Activated T-helper 1 cell treated with anti-CD3 and anti-CD28 coated beads, Interleukin-12 subunit alpha, Interleukin-12 subunit beta, Interleukin-2, Interleukin-4 antibody, amounts not matched to agents 30 ng/mL and 10 ng/mL and 1 ng/mL, durations not matched to agents 14 hours and 24 hours and 36 hours (primary cell): ENCODE data around the gene PRTN3. TPM values are rescaled to one million over a fixed set of nuclear protein-coding genes. Genes with fewer than 3 reads are reported as not detected.
"Not testable (repeated sequence)": the region's sequence is repeated elsewhere in the genome, so short reads cannot be mapped to it uniquely, and the experiment has no call there.

Experiments used
- DNase-seq: peaks from one replicate; pipeline ENCODE4 v3.0.0; 2021; ENCODE audit warnings: low spot score
- H3K27ac Mint-ChIP-seq: one replicate; pipeline ENCODE4 v1.8.0; 2021; ENCODE audit warnings: mild to moderate bottlenecking, mixed read lengths
- H3K27me3 Mint-ChIP-seq: one replicate; pipeline ENCODE4 v1.8.0; 2022; ENCODE audit warnings: mild to moderate bottlenecking, moderate library complexity, mixed read lengths; ENCODE audit not compliant: insufficient read depth
- H3K36me3 Mint-ChIP-seq: one replicate; pipeline ENCODE4 v1.8.0; 2021; ENCODE audit warnings: low read depth, mixed read lengths
- H3K4me1 Mint-ChIP-seq: one replicate; pipeline ENCODE4 v1.8.0; 2021; ENCODE audit warnings: low read depth, mixed read lengths
- H3K4me3 Mint-ChIP-seq: one replicate; pipeline ENCODE4 v1.8.0; 2021; ENCODE audit warnings: mild to moderate bottlenecking, moderate library complexity, mixed read lengths
- H3K9me3 Mint-ChIP-seq: one replicate; pipeline ENCODE4 v1.8.0; 2021; ENCODE audit warnings: mixed read lengths
- intact Hi-C: fragments of 100-400 bp; cut with micrococcal nuclease; formaldehyde crosslinking; loops from one replicate; pipeline ENCODE4 v1.15.1; 2024
- total RNA-seq: library from RNA; stranded (reverse); gene quantifications from 2 replicates; pipeline ENCODE4 v1.2.3, GENCODE V29; 2022

The PRTN3 gene
- total RNA-seq, 1 donor from 2014 or later: not detected

GRCh38 chr19:850221-850978 lies 9.6 kb downstream of the PRTN3 start:
- intact Hi-C loops: no loop called here
- Mint-ChIP-seq H3K4me1 (no peaks in the 10 kb centered on the region), H3K4me3 (no peak overlapping the region), H3K36me3 (no peaks in the 10 kb centered on the region), H3K9me3 (no peaks in the 10 kb centered on the region), H3K27ac (no peak overlapping the region), H3K27me3 (peaks cover 3% of the 10 kb centered on the region)
- DNase-seq: no peak

DNA sequence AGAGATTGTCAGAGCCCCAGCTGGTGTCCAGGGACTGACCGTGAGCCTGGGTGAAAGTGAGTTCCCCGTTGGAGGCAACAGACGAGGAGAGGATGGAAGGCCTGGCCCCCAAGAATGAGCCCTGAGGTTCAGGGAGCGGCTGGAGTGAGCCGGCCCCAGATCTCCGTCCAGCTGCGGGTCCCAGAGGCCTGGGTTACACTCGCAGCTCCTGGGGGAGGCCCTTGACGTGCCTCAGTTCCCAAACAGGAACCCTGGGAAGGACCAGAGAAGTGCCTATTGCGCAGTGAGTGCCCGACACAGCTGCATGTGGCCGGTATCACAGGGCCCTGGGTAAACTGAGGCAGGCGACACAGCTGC lies 10.2 kb downstream of the PRTN3 start:
- Mint-ChIP-seq H3K9me3 (no peaks in the 10 kb centered on the region), H3K27me3 (peaks cover 3% of the 10 kb centered on the region), H3K4me3 (no peak overlapping the region), H3K4me1 (no peaks in the 10 kb centered on the region), H3K36me3 (no peaks in the 10 kb centered on the region), H3K27ac (no peak overlapping the region)
- no peak for DNase-seq
- intact Hi-C loops: no loop called here

DNA sequence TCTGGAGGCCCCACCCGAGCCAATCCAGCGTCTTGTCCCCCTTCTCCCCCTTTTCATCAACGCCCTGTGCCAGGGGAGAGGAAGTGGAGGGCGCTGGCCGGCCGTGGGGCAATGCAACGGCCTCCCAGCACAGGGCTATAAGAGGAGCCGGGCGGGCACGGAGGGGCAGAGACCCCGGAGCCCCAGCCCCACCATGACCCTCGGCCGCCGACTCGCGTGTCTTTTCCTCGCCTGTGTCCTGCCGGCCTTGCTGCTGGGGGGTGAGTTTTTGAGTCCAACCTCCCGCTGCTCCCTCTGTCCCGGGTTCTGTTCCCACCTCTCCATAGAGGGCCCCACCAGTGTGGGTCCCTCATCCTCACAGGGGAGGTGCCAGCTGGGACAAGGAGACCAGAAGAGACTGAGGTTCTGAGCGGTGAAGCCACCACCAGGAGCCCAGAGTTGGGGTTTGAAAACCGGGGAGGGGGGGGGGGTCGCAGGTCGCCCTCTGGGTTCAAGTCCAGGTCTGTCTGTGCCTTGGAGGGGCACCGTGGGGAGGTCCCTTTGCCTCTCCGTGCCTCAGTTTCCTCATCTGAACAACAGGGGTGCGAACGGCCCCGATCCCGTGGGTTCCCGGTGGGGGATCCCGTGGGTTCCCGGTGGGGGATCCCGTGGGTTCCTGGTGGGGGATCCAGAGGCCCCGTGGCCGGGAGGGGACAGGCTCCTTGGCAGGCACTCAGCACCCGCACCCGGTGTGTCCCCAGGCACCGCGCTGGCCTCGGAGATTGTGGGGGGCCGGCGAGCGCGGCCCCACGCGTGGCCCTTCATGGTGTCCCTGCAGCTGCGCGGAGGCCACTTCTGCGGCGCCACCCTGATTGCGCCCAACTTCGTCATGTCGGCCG lies 11.6 kb downstream of the PRTN3 start, which contains the start of gene ELANE:
ELANE (plus strand) TSS at position 168 of the 878 bp plus-strand sequence; CDS start at position 194, 26 bp downstream.
- H3K27me3 Mint-ChIP-seq: peaks cover 3% of the 10 kb centered on the region
- no peak within 1 kb of the TSS for H3K27ac Mint-ChIP-seq
- H3K9me3 Mint-ChIP-seq: no peaks in the 10 kb centered on the region
- DNase-seq: no peak
- no peaks in the 10 kb centered on the region for H3K36me3 Mint-ChIP-seq
- no peaks in the 10 kb centered on the region for H3K4me1 Mint-ChIP-seq
- intact Hi-C loops: no loop called here
- H3K4me3 Mint-ChIP-seq: no peak within 1 kb of the TSS

DNA sequence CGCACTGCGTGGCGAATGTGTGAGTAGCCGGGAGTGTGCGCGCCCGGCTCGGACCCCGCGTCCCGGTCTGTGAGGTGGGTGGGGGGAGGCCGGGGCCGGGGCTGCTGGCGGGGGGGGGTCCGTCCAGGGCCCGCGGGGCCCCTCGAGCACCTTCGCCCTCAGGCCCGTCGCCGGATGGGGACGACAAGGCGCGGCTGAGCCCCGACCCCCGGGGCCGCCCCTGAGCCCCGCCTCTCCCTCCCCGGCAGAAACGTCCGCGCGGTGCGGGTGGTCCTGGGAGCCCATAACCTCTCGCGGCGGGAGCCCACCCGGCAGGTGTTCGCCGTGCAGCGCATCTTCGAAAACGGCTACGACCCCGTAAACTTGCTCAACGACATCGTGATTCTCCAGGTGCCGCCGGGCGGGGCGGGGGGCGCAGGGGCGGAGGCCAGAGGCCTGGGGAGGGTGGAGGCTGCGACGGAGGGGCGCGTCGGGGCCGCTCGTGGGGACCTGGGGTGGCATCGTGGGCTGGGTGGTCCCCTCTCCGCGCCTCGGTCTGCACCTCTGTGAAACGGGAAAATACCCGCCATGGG lies 12.3 kb downstream of the PRTN3 start:
- Mint-ChIP-seq H3K9me3 (no peaks in the 10 kb centered on the region), H3K36me3 (no peaks in the 10 kb centered on the region), H3K27me3 (peaks cover 3% of the 10 kb centered on the region), H3K27ac (no peak overlapping the region), H3K4me3 (no peak overlapping the region), H3K4me1 (no peaks in the 10 kb centered on the region)
- intact Hi-C loops: no loop called here
- no peak for DNase-seq

DNA sequence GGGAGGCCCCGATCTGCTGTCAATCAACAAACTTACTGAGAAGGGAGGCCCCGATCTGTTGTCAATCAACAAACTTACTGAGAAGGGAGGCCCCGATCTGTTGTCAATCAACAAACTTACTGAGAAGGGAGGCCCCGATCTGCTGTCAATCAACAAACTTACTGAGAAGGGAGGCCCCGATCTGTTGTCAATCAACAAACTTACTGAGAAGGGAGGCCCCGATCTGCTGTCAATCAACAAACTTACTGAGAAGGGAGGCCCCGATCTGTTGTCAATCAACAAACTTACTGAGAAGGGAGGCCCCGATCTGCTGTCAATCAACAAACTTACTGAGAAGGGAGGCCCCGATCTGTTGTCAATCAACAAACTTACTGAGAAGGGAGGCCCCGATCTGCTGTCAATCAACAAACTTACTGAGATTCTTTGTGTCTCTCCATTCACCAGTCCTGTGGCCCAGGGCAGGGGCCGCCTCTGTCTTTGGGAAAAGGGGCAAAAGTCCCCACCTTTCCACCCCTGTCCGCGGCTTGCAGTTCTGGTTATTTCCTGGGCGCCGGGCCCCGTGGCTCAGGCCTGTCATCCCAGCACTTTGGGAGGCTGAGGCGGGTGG lies 12.9 kb downstream of the PRTN3 start:
- H3K36me3 Mint-ChIP-seq, DNase-seq, intact Hi-C loops, H3K4me3 Mint-ChIP-seq, H3K9me3 Mint-ChIP-seq, H3K27me3 Mint-ChIP-seq, H3K4me1 Mint-ChIP-seq, H3K27ac Mint-ChIP-seq: not testable (repeated sequence)

- intact Hi-C loops: no loop called here
- no peak overlapping the region for H3K27ac Mint-ChIP-seq
- no peaks in the 10 kb centered on the region for H3K4me1 Mint-ChIP-seq
- peaks cover 5% of the 10 kb centered on the region for H3K27me3 Mint-ChIP-seq
- no peak overlapping the region for H3K4me3 Mint-ChIP-seq
- no peaks in the 10 kb centered on the region for H3K36me3 Mint-ChIP-seq
- no peaks in the 10 kb centered on the region for H3K9me3 Mint-ChIP-seq
- no peak for DNase-seq
These were observed 13.8 kb downstream of the PRTN3 start for GRCh38 chr19:854549-854948.

- Mint-ChIP-seq H3K9me3 (no peaks in the 10 kb centered on the region), H3K27ac (no peak overlapping the region), H3K36me3 (no peaks in the 10 kb centered on the region), H3K4me3 (no peak overlapping the region), H3K27me3 (peaks cover 10% of the 10 kb centered on the region), H3K4me1 (no peaks in the 10 kb centered on the region)
- intact Hi-C loops: no loop called here
- DNase-seq: no peak
These were observed 14.3 kb downstream of the PRTN3 start for GRCh38 chr19:855142-855541.

- Mint-ChIP-seq H3K9me3 (no peaks in the 10 kb centered on the region), H3K27ac (no peak overlapping the region), H3K4me1 (no peaks in the 10 kb centered on the region), H3K27me3 (peaks cover 10% of the 10 kb centered on the region), H3K36me3 (no peaks in the 10 kb centered on the region), H3K4me3 (no peak overlapping the region)
- intact Hi-C loops: no loop called here
- DNase-seq: no peak
These were observed 14.8 kb downstream of the PRTN3 start for GRCh38 chr19:855566-856120.

GRCh38 chr19:858284-858683 lies 17.5 kb downstream of the PRTN3 start:
- Mint-ChIP-seq H3K4me1 (peaks cover 1% of the 10 kb centered on the region), H3K27ac (no peak overlapping the region), H3K27me3 (peaks cover 13% of the 10 kb centered on the region), H3K4me3 (no peak overlapping the region), H3K36me3 (no peaks in the 10 kb centered on the region), H3K9me3 (no peaks in the 10 kb centered on the region)
- intact Hi-C loops: no loop called here
- no peak for DNase-seq

GRCh38 chr19:858868-859843 lies 18.4 kb downstream of the PRTN3 start, which contains the start of gene CFD:
Gene CFD (plus strand): TSS chr19:859664. CDS start chr19:859690, 26 bp downstream.
- DNase-seq: no peak
- no peak within 1 kb of the TSS for H3K4me3 Mint-ChIP-seq
- H3K27ac Mint-ChIP-seq: no peak within 1 kb of the TSS
- no peaks in the 10 kb centered on the region for H3K36me3 Mint-ChIP-seq
- H3K4me1 Mint-ChIP-seq: peaks cover 7% of the 10 kb centered on the region
- intact Hi-C loops: no loop called here
- peaks cover 13% of the 10 kb centered on the region for H3K27me3 Mint-ChIP-seq
- no peaks in the 10 kb centered on the region for H3K9me3 Mint-ChIP-seq

- Mint-ChIP-seq H3K27me3 (peaks cover 13% of the 10 kb centered on the region), H3K4me3 (no peak overlapping the region), H3K36me3 (no peaks in the 10 kb centered on the region), H3K27ac (no peak overlapping the region), H3K4me1 (peaks cover 7% of the 10 kb centered on the region), H3K9me3 (no peaks in the 10 kb centered on the region)
- intact Hi-C loops: loop anchor here (5.0 kb wide), 4 partner anchors 64 to 381 kb away; partner anchors contain the start of genes ATP5F1D, PTBP1 and RNF126
- DNase-seq: no peak
These were observed 20.4 kb downstream of the PRTN3 start for GRCh38 chr19:861141-861755.
